Adipocyte (in vitro differentiated cells): ENCODE measurements around the gene ORM1.

Experiments used
- DNase-seq: peaks from one replicate; pipeline ENCODE4 v3.0.0-alpha.2; 2015; ENCODE audit warnings: low read depth
- H3K27me3 ChIP-seq: replicated peaks from 2 replicates; pipeline ENCODE4 v1.7.0; 2013; ENCODE audit warnings: mild to moderate bottlenecking, low read length, moderate library complexity; ENCODE audit not compliant: control insufficient read depth, insufficient read depth
- H3K36me3 ChIP-seq: 2 replicates; pipeline ENCODE4 v1.7.0; 2013; ENCODE audit warnings: low read length, mild to moderate bottlenecking, moderate library complexity; ENCODE audit not compliant: control insufficient read depth, insufficient read depth, severe bottlenecking
- H3K4me1 ChIP-seq: 2 replicates; pipeline ENCODE4 v1.7.0; 2013; ENCODE audit warnings: mild to moderate bottlenecking, low read length, moderate library complexity; ENCODE audit not compliant: control insufficient read depth, insufficient read depth
- H3K4me3 ChIP-seq: 2 replicates; pipeline ENCODE4 v1.7.0; 2013; ENCODE audit warnings: mild to moderate bottlenecking, low read length, moderate library complexity
- H3K9ac ChIP-seq: 2 replicates; pipeline ENCODE4 v1.7.0; 2013; ENCODE audit warnings: mild to moderate bottlenecking, low read length, moderate library complexity
- H3K9me3 ChIP-seq: 2 replicates; pipeline ENCODE4 v1.7.0; 2013; ENCODE audit warnings: mild to moderate bottlenecking, low read length, moderate library complexity; ENCODE audit not compliant: control insufficient read depth

Gene ORM1

DNA sequence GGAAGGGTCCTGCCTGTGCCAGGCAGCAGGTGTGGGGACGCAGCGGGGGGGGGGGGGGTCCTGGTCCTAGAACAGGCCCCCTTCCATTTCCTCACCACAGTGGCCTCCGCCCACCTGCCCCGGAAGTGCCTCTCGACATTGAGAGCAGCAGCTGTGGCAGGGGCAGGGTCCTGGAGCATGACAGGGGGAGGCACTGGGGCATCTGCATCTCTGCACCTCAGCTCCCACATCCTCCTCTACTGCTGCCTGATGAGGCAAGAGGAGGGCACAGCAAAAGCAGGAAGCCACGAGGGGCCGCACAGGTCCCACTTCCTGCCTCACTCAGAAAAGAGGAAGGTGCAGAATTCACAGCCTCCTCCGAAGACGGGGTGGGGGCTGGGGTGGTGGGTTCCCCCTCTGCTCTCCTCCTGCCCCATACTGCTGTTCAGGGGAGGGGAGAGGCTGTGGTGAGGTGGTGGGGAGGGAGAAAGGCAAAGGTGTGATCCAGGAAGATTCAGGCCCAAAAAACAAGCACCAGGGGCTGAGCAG lies 50.1 kb downstream of the ORM1 start:
- H3K4me1 ChIP-seq, result peaks cover 36% of the 10 kb centered on the region
- DNase-seq, result no peak
- no peaks in the 10 kb centered on the region for H3K9me3 ChIP-seq

GRCh38 chr9:114373960-114374730 lies 51.2 kb downstream of the ORM1 start:
- no peak for DNase-seq
- H3K4me3 ChIP-seq, result no peak overlapping the region
- peaks cover 30% of the 10 kb centered on the region for H3K4me1 ChIP-seq

More for the DNA sequence above, 50.1 kb downstream of the ORM1 start:
- Histone ChIP-seq H3K36me3 (peaks cover 83% of the 10 kb centered on the region), H3K9ac (no peak overlapping the region), H3K4me3 (no peak overlapping the region), H3K27me3 (no peaks in the 10 kb centered on the region)

GRCh38 chr9:114374936-114375335 lies 52.0 kb downstream of the ORM1 start:
- no peak for DNase-seq
- no peak overlapping the region for H3K9ac ChIP-seq
- no peaks in the 10 kb centered on the region for H3K27me3 ChIP-seq
- H3K9me3 ChIP-seq, result no peaks in the 10 kb centered on the region
- H3K4me1 ChIP-seq, result peaks cover 30% of the 10 kb centered on the region
- H3K4me3 ChIP-seq, result no peak overlapping the region
- H3K36me3 ChIP-seq, result peaks cover 83% of the 10 kb centered on the region

More at GRCh38 chr9:114373960-114374730, 51.2 kb downstream of the ORM1 start:
- Histone ChIP-seq H3K27me3 (no peaks in the 10 kb centered on the region), H3K9me3 (no peaks in the 10 kb centered on the region), H3K36me3 (peaks cover 83% of the 10 kb centered on the region), H3K9ac (no peak overlapping the region)

- H3K4me3 ChIP-seq, result no peak overlapping the region
- DNase-seq, result no peak
- peaks cover 84% of the 10 kb centered on the region for H3K36me3 ChIP-seq
- H3K4me1 ChIP-seq, result peaks cover 30% of the 10 kb centered on the region
- H3K9me3 ChIP-seq, result no peaks in the 10 kb centered on the region
- H3K9ac ChIP-seq, result no peak overlapping the region
- no peaks in the 10 kb centered on the region for H3K27me3 ChIP-seq
Measured at GRCh38 chr9:114375386-114376175, 52.7 kb downstream of the ORM1 start.
